Measurements from ENCODE around the gene SPTBN4.

GRCh38 chr19:40469011-40469410 lies 2.2 kb downstream of the SPTBN4 start:
- TF ChIP-seq CTCF (IDR thresholded peaks at IDR 0.05), result no peak
- TF ChIP-seq POLR2A (IDR thresholded peaks at IDR 0.05), result no peak
- no peak for TF ChIP-seq EP300 (IDR thresholded peaks at IDR 0.05)

Measured in ovary (tissue), 3 donors.